ENCODE results near the gene CCL5. TPM values are rescaled to one million over a fixed set of nuclear protein-coding genes. Genes with fewer than 3 reads are reported as not detected.

The CCL5 gene
- total and polyA plus RNA-seq, 2 donors: 26.7 to 27.4 TPM

- Histone ChIP-seq H3K27me3 (ENCODE audit: control insufficient read depth in 2 of 2, insufficient read depth in 1 of 2, low read length in 1 of 2) (no peaks in the 10 kb centered on the region), H3K9me3 (ENCODE audit: control insufficient read depth in 2 of 2, insufficient read depth in 1 of 2, low read length in 1 of 2) (no peaks in the 10 kb centered on the region), H3K27ac (ENCODE audit: low read depth in 1 of 2, low read length in 1 of 2) (no peak overlapping the region), H3K36me3 (ENCODE audit: control insufficient read depth in 2 of 2, insufficient read depth in 2 of 2, low read length in 1 of 2) (peaks cover 53 to 87% of the 10 kb centered on the region in 2 donors), H3K4me1 (ENCODE audit: control insufficient read depth in 2 of 2, insufficient read depth in 2 of 2, low read length in 2 of 2) (no peaks in the 10 kb centered on the region), H3K4me3 (ENCODE audit: low read length in 2 of 2) (no peak overlapping the region)
- 97% methylated on average over 2 of the region's 2 CpGs for WGBS
- DNase-seq (ENCODE audit: low read depth in 6 of 9, low spot score in 9 of 9): no peak
Measured at GRCh38 chr17:35843698-35844097, 36.5 kb downstream of the CCL5 start.

- peaks cover 57 to 86% of the 10 kb centered on the region in 2 donors for H3K36me3 ChIP-seq (ENCODE audit: control insufficient read depth in 2 of 2, insufficient read depth in 2 of 2, low read length in 1 of 2)
- H3K9me3 ChIP-seq (ENCODE audit: control insufficient read depth in 2 of 2, insufficient read depth in 1 of 2, low read length in 1 of 2): no peaks in the 10 kb centered on the region
- no peak overlapping the region for H3K27ac ChIP-seq (ENCODE audit: low read depth in 1 of 2, low read length in 1 of 2)
- H3K4me1 ChIP-seq (ENCODE audit: control insufficient read depth in 2 of 2, insufficient read depth in 2 of 2, low read length in 2 of 2): no peaks in the 10 kb centered on the region
- WGBS: 98% methylated on average over 5 of the region's 5 CpGs
- no peak overlapping the region for H3K4me3 ChIP-seq (ENCODE audit: low read length in 2 of 2)
- no peaks in the 10 kb centered on the region for H3K27me3 ChIP-seq (ENCODE audit: control insufficient read depth in 2 of 2, insufficient read depth in 1 of 2, low read length in 1 of 2)
- no peak for DNase-seq (ENCODE audit: low read depth in 6 of 9, low spot score in 9 of 9)
Measured at GRCh38 chr17:35842239-35842638, 37.9 kb downstream of the CCL5 start.

GRCh38 chr17:35841505-35841904 is 38.7 kb downstream of the CCL5 start:
- Histone ChIP-seq H3K4me3 (ENCODE audit: low read length in 2 of 2) (no peak overlapping the region), H3K4me1 (ENCODE audit: control insufficient read depth in 2 of 2, insufficient read depth in 2 of 2, low read length in 2 of 2) (no peaks in the 10 kb centered on the region), H3K36me3 (ENCODE audit: control insufficient read depth in 2 of 2, insufficient read depth in 2 of 2, low read length in 1 of 2) (peaks cover 63 to 85% of the 10 kb centered on the region in 2 donors), H3K27ac (ENCODE audit: low read depth in 1 of 2, low read length in 1 of 2) (no peak overlapping the region), H3K9me3 (ENCODE audit: control insufficient read depth in 2 of 2, insufficient read depth in 1 of 2, low read length in 1 of 2) (no peaks in the 10 kb centered on the region), H3K27me3 (ENCODE audit: control insufficient read depth in 2 of 2, insufficient read depth in 1 of 2, low read length in 1 of 2) (no peaks in the 10 kb centered on the region)
- WGBS: 96% methylated on average over 4 of the region's 4 CpGs
- DNase-seq (ENCODE audit: low read depth in 6 of 9, low spot score in 9 of 9): no peak

GRCh38 chr17:35841101-35841500 is 39.1 kb downstream of the CCL5 start:
- DNase-seq (ENCODE audit: low read depth in 6 of 9, low spot score in 9 of 9): no peak
- WGBS: 98% methylated on average over 3 of the region's 3 CpGs
- no peaks in the 10 kb centered on the region for H3K4me1 ChIP-seq (ENCODE audit: control insufficient read depth in 2 of 2, insufficient read depth in 2 of 2, low read length in 2 of 2)
- H3K4me3 ChIP-seq (ENCODE audit: low read length in 2 of 2): no peak overlapping the region
- peaks cover 63 to 85% of the 10 kb centered on the region in 2 donors for H3K36me3 ChIP-seq (ENCODE audit: control insufficient read depth in 2 of 2, insufficient read depth in 2 of 2, low read length in 1 of 2)
- H3K27ac ChIP-seq (ENCODE audit: low read depth in 1 of 2, low read length in 1 of 2): no peak overlapping the region
- no peaks in the 10 kb centered on the region for H3K27me3 ChIP-seq (ENCODE audit: control insufficient read depth in 2 of 2, insufficient read depth in 1 of 2, low read length in 1 of 2)
- no peaks in the 10 kb centered on the region for H3K9me3 ChIP-seq (ENCODE audit: control insufficient read depth in 2 of 2, insufficient read depth in 1 of 2, low read length in 1 of 2)

GRCh38 chr17:35825206-35825605 is 55.0 kb downstream of the CCL5 start:
- Histone ChIP-seq H3K4me1 (ENCODE audit: control insufficient read depth in 2 of 2, insufficient read depth in 2 of 2, low read length in 2 of 2) (no peaks in the 10 kb centered on the region), H3K9me3 (ENCODE audit: control insufficient read depth in 2 of 2, insufficient read depth in 1 of 2, low read length in 1 of 2) (no peaks in the 10 kb centered on the region), H3K36me3 (ENCODE audit: control insufficient read depth in 2 of 2, insufficient read depth in 2 of 2, low read length in 1 of 2) (peaks cover 27 to 62% of the 10 kb centered on the region in 2 donors), H3K27me3 (ENCODE audit: control insufficient read depth in 2 of 2, insufficient read depth in 1 of 2, low read length in 1 of 2) (no peaks in the 10 kb centered on the region), H3K27ac (ENCODE audit: low read depth in 1 of 2, low read length in 1 of 2) (no peak overlapping the region), H3K4me3 (ENCODE audit: low read length in 2 of 2) (no peak overlapping the region)
- DNase-seq (ENCODE audit: low read depth in 6 of 9, low spot score in 9 of 9): no peak
- 95% methylated on average over 1 of the region's 1 CpG for whole genome bisulfite sequencing

Other genes starting within 250 kb of the CCL5 start
- gene RASL10B, start 148.7 kb downstream of the CCL5 start, total RNA-seq: 0.76 TPM
- 0.80 TPM for gene RASL10B, start 148.7 kb downstream of the CCL5 start, polyA plus RNA-seq
- gene GAS2L2, start 127.1 kb downstream of the CCL5 start, total RNA-seq: not detected
- gene GAS2L2, start 127.1 kb downstream of the CCL5 start, polyA plus RNA-seq: 0.21 TPM
- 0.09 TPM for gene C17orf50, start 119.5 kb downstream of the CCL5 start, total RNA-seq
- gene C17orf50, start 119.5 kb downstream of the CCL5 start, polyA plus RNA-seq: 0.14 TPM
- gene MMP28, start 84.7 kb downstream of the CCL5 start, total RNA-seq: 1.1 TPM
- 4.7 TPM for gene MMP28, start 84.7 kb downstream of the CCL5 start, polyA plus RNA-seq
- 26.1 TPM for gene TAF15, start 70.9 kb downstream of the CCL5 start, total RNA-seq
- gene TAF15, start 70.9 kb downstream of the CCL5 start, polyA plus RNA-seq: 95.9 TPM
- gene HEATR9, start 11.5 kb downstream of the CCL5 start, total RNA-seq: 0.05 TPM
- 0.82 TPM for gene HEATR9, start 11.5 kb downstream of the CCL5 start, polyA plus RNA-seq
- 5.7 TPM for gene RDM1, start 50.4 kb upstream of the CCL5 start, total RNA-seq
- gene RDM1, start 50.4 kb upstream of the CCL5 start, polyA plus RNA-seq: 1.1 TPM
- not detected for gene LYZL6, start 63.4 kb upstream of the CCL5 start, total RNA-seq
- gene LYZL6, start 63.4 kb upstream of the CCL5 start, polyA plus RNA-seq: 0.11 TPM
- 0.09 TPM for gene CCL16, start 101.1 kb upstream of the CCL5 start, total RNA-seq
- 0.46 TPM for gene CCL16, start 101.1 kb upstream of the CCL5 start, polyA plus RNA-seq
- 4.1 TPM for gene CCL14, start 106.4 kb upstream of the CCL5 start, total RNA-seq
- 94.2 TPM for gene CCL14, start 106.4 kb upstream of the CCL5 start, polyA plus RNA-seq
- gene CCL15, start 121.2 kb upstream of the CCL5 start, total RNA-seq: not detected
- gene CCL15, start 121.2 kb upstream of the CCL5 start, polyA plus RNA-seq: 0.73 TPM
- 0.61 TPM for gene CCL23, start 137.6 kb upstream of the CCL5 start, total RNA-seq
- gene CCL23, start 137.6 kb upstream of the CCL5 start, polyA plus RNA-seq: 4.2 TPM
- gene CCL18, start 183.9 kb upstream of the CCL5 start, total RNA-seq: 9.3 TPM
- gene CCL18, start 183.9 kb upstream of the CCL5 start, polyA plus RNA-seq: 461 TPM
- gene CCL3, start 209.8 kb upstream of the CCL5 start, total RNA-seq: 15.9 TPM
- gene CCL3, start 209.8 kb upstream of the CCL5 start, polyA plus RNA-seq: 38.5 TPM
- gene CCL4, start 223.5 kb upstream of the CCL5 start, total RNA-seq: 7.3 TPM
- gene CCL4, start 223.5 kb upstream of the CCL5 start, polyA plus RNA-seq: 15.4 TPM